Measurements from ENCODE around the gene TMX2. TPM values are rescaled to one million over a fixed set of nuclear protein-coding genes. Genes with fewer than 3 reads are reported as not detected.
A peak's percentile ranks its signal among the peaks of the same experiment; 100 is the strongest.
"Not testable (repeated sequence)": the region's sequence is repeated elsewhere in the genome, so short reads cannot be mapped to it uniquely, and the experiment has no call there.

The TMX2 gene
- polyA plus RNA-seq, 1 donor from 2014 or later, result 130 TPM

- H3F3A ChIP-seq (ENCODE audit: insufficient read depth, low read length, poor library complexity, severe bottlenecking); H3K9me2 ChIP-seq (ENCODE audit: insufficient read depth, low read length); H3K36me3 ChIP-seq (ENCODE audit: insufficient read depth, low read length); H3K9me3 ChIP-seq (ENCODE audit: low read length); H3K27me3 ChIP-seq (ENCODE audit: insufficient read depth, low read depth, low read length); H3K4me3 ChIP-seq (ENCODE audit: low read length); H4K20me1 ChIP-seq (ENCODE audit: insufficient read depth); H3K27ac ChIP-seq (ENCODE audit: low read length); H3K9ac ChIP-seq (ENCODE audit: low read length); H3K4me2 ChIP-seq (ENCODE audit: low read length); H2AFZ ChIP-seq (ENCODE audit: low read depth, low read length): not testable (repeated sequence)
- H3K79me2 ChIP-seq (replicated peaks; ENCODE audit: insufficient read depth, low read length), result peaks cover 27% of the 10 kb centered on the region
Observed at GRCh38 chr11:57705432-57705831, 7.0 kb upstream of the TMX2 start.

DNA sequence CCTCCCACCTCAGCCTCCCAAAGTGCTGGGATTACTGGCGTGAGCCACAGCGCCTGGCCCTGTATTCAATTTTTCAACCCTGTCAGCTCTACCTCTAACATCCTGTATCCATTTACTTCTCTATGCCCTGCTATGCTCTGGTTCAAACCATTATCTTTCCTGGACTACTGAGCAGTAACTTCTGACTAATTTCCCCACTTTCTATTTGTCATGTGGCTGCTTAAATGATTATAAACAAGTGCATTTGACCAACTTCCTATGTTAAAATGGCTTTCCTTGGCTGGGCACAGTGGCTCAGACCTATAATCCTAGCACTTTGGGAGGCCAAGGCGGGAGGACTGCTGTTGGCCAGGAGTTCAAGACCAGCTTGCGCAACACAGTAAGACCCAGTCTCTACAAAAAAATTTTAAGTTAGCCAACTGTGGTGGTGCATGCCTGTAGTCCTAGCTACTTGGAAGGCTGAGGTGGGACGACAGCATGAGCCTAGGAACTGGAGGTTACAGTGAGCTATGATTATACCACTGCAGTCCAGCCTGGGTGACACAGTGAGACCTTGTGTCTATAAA, 2.5 kb upstream of the TMX2 start:
- Histone ChIP-seq H3K36me3 (ENCODE audit: insufficient read depth, low read length) (no peaks in the 10 kb centered on the region), H3K27ac (ENCODE audit: low read length) (no peak overlapping the region), H3K4me3 (ENCODE audit: low read length) (peak overlapping the region; percentile 84), H3K9ac (ENCODE audit: low read length) (no peak overlapping the region), H4K20me1 (ENCODE audit: insufficient read depth) (no peaks in the 10 kb centered on the region), H3K4me2 (ENCODE audit: low read length) (no peak overlapping the region), H3F3A (ENCODE audit: insufficient read depth, low read length, poor library complexity, severe bottlenecking) (no peaks in the 10 kb centered on the region), H3K9me3 (ENCODE audit: low read length) (no peaks in the 10 kb centered on the region), H3K27me3 (ENCODE audit: insufficient read depth, low read depth, low read length) (no peaks in the 10 kb centered on the region), H2AFZ (ENCODE audit: low read depth, low read length) (no peak overlapping the region), H3K9me2 (ENCODE audit: insufficient read depth, low read length) (no peaks in the 10 kb centered on the region), H3K79me2 (replicated peaks; ENCODE audit: insufficient read depth, low read length) (peaks cover 61% of the 10 kb centered on the region)
- no peak for TF ChIP-seq RAD21 (conservative IDR thresholded peaks at IDR 0.05)
- TF ChIP-seq EP300 (conservative IDR thresholded peaks at IDR 0.05; ENCODE audit: poor library complexity, severe bottlenecking), result no peak
- TF ChIP-seq, protein P1, sequence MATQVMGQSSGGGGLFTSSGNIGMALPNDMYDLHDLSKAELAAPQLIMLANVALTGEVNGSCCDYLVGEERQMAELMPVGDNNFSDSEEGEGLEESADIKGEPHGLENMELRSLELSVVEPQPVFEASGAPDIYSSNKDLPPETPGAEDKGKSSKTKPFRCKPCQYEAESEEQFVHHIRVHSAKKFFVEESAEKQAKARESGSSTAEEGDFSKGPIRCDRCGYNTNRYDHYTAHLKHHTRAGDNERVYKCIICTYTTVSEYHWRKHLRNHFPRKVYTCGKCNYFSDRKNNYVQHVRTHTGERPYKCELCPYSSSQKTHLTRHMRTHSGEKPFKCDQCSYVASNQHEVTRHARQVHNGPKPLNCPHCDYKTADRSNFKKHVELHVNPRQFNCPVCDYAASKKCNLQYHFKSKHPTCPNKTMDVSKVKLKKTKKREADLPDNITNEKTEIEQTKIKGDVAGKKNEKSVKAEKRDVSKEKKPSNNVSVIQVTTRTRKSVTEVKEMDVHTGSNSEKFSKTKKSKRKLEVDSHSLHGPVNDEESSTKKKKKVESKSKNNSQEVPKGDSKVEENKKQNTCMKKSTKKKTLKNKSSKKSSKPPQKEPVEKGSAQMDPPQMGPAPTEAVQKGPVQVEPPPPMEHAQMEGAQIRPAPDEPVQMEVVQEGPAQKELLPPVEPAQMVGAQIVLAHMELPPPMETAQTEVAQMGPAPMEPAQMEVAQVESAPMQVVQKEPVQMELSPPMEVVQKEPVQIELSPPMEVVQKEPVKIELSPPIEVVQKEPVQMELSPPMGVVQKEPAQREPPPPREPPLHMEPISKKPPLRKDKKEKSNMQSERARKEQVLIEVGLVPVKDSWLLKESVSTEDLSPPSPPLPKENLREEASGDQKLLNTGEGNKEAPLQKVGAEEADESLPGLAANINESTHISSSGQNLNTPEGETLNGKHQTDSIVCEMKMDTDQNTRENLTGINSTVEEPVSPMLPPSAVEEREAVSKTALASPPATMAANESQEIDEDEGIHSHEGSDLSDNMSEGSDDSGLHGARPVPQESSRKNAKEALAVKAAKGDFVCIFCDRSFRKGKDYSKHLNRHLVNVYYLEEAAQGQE (IDR thresholded peaks at IDR 0.05; ENCODE audit: borderline replicate concordance), result no peak
- TF ChIP-seq, protein P2, sequence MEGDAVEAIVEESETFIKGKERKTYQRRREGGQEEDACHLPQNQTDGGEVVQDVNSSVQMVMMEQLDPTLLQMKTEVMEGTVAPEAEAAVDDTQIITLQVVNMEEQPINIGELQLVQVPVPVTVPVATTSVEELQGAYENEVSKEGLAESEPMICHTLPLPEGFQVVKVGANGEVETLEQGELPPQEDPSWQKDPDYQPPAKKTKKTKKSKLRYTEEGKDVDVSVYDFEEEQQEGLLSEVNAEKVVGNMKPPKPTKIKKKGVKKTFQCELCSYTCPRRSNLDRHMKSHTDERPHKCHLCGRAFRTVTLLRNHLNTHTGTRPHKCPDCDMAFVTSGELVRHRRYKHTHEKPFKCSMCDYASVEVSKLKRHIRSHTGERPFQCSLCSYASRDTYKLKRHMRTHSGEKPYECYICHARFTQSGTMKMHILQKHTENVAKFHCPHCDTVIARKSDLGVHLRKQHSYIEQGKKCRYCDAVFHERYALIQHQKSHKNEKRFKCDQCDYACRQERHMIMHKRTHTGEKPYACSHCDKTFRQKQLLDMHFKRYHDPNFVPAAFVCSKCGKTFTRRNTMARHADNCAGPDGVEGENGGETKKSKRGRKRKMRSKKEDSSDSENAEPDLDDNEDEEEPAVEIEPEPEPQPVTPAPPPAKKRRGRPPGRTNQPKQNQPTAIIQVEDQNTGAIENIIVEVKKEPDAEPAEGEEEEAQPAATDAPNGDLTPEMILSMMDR (IDR thresholded peaks at IDR 0.05; ENCODE audit: poor library complexity, severe bottlenecking), result no peak
- TF ChIP-seq MXI1 (conservative IDR thresholded peaks at IDR 0.05; ENCODE audit: poor library complexity, severe bottlenecking), result no peak
- TF ChIP-seq POLR2AphosphoS5 (IDR thresholded peaks at IDR 0.05), result no peak
- TF ChIP-seq SMC3 (conservative IDR thresholded peaks at IDR 0.05; ENCODE audit: poor library complexity), result no peak
- no peak for TF ChIP-seq EZH2 (IDR thresholded peaks at IDR 0.05; ENCODE audit: borderline replicate concordance, insufficient read depth, low read length, poor library complexity, severe bottlenecking)
- TF ChIP-seq TAF1 (IDR thresholded peaks at IDR 0.05; ENCODE audit: low read depth), result no peak
